T-helper 1 cell treated with Interleukin-12 subunit alpha and Interleukin-12 subunit beta and Interleukin-4 antibody, amounts not matched to agents 30 ng/mL and 1 ng/mL, for 36 hours (primary cell): ENCODE measurements around the gene CKLF. TPM values are rescaled to one million over a fixed set of nuclear protein-coding genes. Genes with fewer than 3 reads are reported as not detected.
"Not testable (repeated sequence)": the region's sequence is repeated elsewhere in the genome, so short reads cannot be mapped to it uniquely, and the experiment has no call there.

Experiments used
- intact Hi-C: fragments of 100-400 bp; cut with micrococcal nuclease; formaldehyde crosslinking; loops from one replicate; pipeline ENCODE4 v1.15.1; 2024
- total RNA-seq: library from RNA; stranded (reverse); gene quantifications from 2 replicates; pipeline ENCODE4 v1.2.3, GENCODE V29; 2022

CKLF gene
- total RNA-seq, 1 donor from 2014 or later: 253 TPM

DNA sequence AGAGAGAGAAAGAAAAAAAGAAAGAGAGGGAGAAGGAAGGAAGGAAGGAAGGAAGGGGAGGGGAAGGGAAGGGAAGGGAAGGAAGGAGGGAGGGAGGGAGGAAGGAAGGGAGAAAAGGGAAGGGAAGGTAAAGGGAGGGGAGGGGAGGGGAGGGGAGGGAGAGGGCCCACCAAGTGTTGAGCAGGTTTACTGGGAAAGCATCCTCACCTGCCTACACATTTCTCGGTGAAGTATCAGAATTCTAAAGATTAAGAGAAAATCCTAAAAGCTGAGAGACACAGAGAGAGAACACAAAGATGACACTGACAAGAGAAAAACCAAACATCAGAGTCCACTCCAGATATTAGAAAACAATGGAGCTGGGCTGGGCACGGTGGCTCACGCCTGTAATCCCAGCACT lies 39.9 kb downstream of the CKLF start:
- intact Hi-C loops: loop anchor here (5.0 kb wide), 1 partner anchor 285 kb away; no protein-coding TSS in a partner anchor

DNA sequence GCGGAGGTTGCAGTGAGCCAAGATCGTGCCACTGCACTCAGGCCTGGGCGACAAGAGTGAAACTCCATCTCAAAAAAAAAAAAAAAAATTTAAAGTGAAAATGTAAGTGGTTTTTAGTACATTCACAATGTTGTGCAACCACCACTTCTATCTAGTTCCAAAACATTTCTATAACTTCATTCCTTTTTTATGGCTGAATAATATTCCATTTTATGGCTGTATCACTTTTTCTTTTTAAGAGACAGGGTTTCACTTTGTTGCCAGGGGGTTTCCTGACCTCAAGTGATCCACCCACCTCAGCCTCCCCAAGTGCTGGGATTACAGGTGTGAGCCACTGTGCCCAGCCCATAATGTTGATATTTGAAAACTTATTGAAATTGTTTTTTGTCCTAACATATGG lies 40.4 kb downstream of the CKLF start:
- intact Hi-C loops: loop anchor here (5.0 kb wide), 1 partner anchor 284 kb away; no protein-coding TSS in a partner anchor

DNA sequence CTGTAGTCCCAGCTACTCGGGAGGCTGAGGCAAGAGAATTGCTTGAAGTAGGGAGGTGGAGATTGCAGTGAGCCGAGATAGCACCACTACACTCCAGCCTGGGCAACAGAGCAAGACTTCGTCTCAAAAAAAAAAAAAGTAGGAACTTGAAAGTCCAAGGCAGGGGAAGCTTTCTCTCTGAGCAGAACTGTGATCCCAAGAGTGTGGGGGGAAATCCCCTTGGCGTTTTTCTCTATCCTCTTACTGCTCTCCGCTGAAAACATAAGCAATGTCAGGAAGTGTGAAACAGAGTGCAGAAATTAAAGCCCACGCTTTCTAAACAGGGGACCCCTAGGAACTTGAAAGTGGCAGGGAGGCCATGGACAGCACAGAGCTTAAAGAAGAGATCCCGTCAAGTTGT lies 42.4 kb downstream of the CKLF start:
- intact Hi-C loops: loop anchor here (5.0 kb wide), 1 partner anchor 283 kb away; no protein-coding TSS in a partner anchor

DNA sequence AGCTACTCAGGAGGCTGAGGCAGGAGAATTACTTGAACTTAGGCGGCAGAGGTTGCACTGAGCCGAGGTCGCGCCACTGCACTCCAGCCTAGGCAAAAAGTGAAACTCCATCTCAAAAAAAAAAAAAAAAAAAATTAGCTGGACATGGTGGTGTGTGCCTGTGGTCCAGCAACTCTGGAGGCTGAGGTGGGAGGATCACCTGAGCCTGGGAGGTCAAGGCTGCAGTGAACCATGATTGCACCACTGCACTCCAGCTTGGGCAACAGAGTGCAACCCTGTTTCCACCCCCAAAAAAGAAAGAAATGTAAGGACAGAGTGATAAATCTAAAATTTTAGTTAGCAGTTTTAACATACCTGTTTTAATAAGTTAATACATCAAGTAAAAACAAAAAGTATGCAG lies 44.2 kb downstream of the CKLF start:
- intact Hi-C loops: not testable (repeated sequence)

DNA sequence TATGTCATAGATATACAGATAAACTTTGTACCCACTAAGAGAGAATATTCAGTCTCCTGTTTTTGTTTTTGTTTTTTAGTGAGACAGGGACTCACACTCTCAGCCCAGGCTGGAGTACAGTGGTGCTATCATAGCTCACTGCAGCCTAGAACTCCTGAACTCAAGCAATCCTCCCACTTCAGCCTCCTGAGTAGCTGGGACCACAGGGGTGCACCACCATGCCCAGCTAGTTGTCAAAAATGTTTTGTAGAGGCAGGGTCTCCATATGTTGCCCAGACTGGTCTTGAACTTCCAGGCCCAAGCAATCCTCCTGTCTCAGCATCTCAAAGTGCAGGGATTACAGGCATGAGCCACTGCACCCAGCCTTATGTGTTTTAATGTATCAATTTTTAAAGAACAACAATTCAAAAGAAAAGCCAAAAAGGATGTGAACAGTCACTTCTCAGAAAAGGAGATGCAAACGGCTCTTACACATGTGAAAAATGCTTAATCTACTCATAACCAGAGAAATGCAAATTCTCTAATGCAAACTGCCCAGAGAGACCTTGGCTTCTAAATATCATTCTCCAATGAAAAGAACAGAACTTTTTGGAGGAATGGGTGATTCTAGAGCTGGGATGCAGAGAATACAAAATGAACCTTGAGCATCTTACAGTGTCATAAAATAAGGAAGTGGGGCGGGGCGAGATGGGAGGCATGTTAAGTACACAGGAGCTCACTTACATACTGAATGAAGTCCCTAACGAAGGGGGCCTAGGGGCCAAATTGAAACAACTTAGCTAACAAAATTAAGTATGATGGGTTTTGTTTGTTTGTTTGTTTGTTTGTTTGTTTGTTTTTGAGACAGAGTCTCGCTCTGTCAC lies 44.8 kb downstream of the CKLF start:
- intact Hi-C loops: loop anchor here (1.0 kb wide), 1 partner anchor 8 kb away; no protein-coding TSS in a partner anchor

DNA sequence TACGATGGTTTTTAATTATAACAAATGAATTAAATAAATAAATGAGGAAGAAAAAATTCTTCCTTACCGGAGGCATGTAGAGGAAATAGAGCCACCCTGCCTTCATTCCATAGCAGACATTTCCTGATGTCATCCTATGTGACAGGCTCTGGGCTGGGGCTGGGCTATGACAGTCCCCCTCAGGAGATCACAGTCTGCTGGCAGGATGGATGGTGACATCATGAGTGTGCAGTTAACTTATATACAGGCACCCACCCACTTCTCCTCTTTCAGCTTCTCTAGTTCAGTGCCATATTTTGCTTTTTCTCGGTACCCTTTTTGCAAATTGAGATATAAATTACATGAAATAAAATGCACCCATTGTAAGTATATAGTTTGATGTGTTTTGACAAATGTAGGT lies 45.7 kb downstream of the CKLF start:
- intact Hi-C loops: no loop called here

DNA sequence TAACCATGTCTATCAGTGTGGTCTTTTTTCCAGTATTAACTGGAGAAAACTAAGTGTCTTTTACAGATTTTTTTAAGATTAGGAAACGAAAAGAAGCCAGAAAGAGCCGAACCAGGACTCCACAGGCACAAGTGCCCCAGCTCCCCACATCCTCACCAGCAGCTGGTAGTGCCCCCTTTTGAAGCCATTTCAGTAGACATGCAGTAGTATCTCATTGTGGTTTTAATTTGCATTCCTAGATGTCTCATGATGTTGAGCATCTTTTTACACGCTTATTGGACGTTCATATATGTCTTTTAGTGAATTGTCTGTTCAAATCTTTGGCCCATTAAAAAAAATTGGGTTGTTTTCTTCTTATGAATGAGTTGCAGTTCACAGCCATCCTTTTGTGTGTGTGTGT lies 47.4 kb downstream of the CKLF start:
- intact Hi-C loops: no loop called here

DNA sequence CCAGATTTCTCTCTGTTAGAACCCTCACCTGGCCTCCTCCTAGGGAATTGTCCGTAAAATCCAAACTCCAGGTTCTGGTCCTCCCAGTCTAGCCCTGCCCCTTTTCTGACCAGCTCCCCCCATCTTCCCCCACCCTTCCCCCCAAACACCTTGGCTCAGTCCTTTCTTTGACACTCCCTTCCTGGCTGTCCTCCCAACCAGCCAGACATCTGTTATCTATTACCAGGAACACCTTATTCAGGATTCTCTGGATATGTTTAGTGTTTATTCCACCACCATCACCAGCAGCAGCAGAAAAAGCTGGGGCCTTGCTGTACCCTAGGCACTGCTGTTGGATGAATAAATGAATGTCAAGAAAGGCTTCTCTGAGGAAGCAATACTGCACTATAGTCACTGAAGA lies 48.1 kb downstream of the CKLF start:
- intact Hi-C loops: no loop called here

DNA sequence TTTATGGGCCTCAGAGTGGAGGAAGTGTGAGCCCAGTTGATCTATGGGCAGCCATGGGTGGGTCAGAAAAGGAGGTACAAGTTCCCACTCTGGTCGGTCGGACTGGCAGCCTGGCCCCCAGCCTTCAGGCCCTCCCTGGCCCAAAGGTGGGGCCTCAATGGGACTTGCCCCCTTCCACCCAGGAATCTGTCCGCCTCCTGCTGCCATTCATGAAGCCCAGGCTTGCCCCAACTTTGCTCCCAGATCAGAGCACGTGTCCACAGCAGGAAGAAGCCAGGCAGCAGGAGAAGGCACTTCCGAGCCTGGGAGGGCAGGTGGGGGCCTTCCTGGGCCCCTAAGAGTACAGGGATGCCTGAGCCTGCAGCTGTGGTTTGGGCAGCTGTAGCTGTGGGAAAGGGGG lies 49.1 kb downstream of the CKLF start:
- intact Hi-C loops: no loop called here

DNA sequence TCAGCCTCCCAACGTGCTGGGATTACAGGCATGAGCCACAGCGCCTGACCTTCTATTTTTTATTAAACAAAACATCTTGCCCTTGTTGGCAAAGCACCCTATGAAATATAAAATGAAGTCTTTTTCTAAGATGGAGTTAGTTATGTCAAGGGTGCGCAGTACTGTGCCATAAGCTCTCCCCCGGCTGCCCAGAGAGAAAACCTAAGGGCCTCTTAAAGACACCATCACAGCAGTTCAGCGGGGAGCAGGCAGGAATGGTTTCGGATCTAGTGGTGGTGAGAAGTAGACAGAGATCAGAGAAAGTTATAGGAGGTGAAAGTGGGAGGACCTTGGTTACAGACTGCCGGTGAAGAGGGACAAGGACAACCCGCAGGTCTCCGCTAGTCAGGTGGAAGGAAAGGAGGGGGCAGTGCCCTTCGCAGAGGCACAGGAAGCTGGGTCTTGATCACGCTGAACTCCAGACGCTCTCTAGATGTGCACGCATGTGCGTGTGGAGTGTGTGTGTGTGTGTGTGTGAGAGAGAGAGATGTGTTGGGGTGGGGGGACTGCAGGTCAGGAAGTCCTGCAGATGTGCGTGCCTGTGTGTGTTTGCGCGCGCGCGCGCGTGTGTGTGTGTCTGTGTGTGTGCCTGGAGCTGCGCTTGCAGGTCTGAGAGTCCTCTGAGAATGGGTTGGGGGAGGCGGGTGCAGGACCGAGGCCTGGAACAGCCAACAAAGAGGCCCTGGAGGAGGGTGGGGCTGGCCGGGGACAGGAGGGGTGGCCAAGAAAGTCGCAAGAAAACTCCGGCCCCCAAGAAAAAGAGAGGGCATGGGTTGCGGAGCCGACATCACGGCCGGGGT lies 51.4 kb downstream of the CKLF start:
- intact Hi-C loops: loop anchor here (1.0 to 2.0 kb wide), 10 partner anchors 13 to 269 kb away; partner anchors contain the start of genes CKLF, CMTM4 and NAE1

DNA sequence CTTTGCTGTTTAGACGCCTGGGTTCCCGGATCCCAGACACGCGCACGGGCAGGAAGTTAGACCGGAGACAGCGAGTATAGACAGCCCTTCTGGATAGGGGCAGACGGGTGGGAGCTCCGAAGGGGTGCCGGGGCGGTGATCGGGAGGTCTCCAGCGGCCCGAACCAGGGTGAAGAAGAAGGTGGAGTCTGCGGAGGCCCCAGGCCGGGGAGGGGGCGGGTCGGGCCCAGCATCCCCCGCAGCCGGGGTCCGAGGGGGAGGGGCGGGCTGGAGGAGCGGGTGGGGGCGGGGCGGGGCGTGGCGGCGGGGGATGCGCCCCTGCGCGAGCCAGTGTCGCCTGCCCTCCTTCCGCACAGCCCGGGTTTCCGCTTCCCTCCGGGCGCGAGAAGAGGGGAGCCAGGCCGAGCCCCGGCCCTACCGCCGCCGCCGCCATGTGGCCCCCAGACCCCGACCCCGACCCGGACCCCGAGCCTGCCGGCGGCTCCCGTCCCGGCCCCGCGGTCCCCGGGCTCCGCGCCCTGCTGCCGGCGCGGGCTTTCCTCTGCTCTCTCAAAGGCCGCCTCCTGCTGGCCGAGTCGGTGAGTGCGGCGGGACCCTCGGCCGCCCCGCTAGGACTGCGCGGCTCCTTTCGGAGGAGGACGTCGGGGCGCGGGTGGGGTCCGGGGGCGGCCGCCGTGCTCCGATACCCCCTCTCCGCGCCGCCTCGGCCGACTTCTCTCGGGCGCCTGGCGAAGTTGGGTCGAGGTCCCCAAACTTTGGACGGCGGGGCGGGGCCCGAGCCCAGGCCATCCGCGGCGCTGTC lies 52.2 kb downstream of the CKLF start, which contains the start of gene CMTM3:
CMTM3 (plus strand) TSS at position 329 of the 801 bp plus-strand sequence; CDS start at position 431, 102 bp downstream.
- intact Hi-C loops: loop anchor here (1.0 to 5.0 kb wide), 11 partner anchors 14 to 268 kb away; partner anchors contain the start of genes CKLF, CMTM4, DYNC1LI2 and NAE1

DNA sequence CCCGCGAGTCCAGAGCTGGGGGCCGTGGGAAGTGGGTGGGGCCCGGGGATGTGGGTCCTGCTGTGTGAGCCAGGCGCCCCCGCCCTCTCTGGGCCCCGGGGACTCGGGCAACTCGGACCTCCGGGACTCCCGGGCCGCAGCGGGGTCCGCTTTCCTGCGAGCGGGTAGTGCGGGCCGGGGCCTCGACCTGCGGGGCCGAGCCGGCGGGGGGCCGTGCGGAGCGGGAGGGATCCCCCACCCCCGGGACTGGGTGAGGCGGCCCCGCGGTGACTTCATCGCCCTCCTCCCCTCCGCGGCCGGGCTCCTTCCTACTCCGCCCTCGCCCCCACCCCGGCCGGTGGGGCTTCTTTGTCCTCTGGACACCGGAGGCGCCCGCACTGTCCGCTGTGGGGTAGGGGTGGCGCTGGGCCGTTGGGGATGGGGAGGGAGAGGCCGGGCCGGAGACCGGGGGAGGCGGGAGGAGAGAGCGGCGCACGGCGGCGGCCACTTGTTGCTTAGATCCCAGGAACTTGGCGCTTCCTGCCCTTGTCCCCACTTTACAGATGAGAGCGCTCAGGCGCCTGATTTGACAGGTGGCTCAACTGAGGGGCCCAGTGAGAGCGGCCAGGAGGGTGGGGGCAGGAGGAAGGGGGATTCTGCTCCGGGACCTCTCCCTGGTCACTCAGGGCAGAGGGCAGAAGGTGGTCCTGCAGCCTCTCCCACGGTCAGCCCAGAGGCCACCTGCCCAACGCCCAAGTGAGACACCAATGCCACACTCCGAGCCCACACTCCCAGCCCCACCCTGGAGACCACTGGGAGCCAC lies 53.0 kb downstream of the CKLF start:
- intact Hi-C loops: loop anchor here (2.0 to 5.0 kb wide), 5 partner anchors 43 to 267 kb away; partner anchors contain the start of genes CMTM4, DYNC1LI2 and NAE1

DNA sequence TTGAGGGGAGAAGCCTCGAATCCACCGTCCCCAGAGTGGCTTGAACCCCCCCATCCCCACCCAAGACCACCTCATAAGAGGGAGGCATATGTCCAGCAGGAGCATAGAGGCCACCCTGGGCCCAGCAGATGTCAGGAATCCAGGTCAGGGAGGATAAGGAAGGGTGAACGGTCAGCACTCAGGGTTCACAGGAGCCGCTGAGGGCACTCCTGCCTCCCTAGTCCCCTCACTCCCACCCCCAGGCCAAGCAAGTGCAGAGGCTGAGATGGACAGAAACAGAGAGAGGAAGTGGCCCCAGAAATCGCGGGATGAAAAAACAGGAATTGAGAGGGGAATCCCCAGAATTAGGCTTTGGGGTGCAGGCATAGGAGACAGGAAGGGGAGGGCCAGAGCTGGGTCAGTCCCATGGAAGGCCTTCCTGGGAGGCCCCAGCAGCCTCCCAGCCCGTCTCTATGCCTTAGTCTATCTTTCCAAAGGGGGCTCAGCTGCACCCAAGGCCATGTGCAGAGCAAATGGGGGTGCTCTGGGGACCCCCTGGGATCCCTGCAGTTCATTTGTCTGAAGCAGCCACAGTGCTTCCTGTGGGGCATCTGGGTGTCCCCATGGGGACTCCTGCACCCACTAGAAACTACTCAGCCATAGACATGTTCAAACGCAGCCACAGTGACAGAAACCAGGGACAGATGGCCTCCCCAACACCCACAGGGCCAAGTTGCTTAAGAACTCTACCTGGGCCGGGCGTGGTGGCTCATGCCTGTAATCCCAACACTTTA lies 53.8 kb downstream of the CKLF start:
- intact Hi-C loops: loop anchor here (2.0 to 5.0 kb wide), 5 partner anchors 43 to 267 kb away; partner anchors contain the start of genes CMTM4, DYNC1LI2 and NAE1

DNA sequence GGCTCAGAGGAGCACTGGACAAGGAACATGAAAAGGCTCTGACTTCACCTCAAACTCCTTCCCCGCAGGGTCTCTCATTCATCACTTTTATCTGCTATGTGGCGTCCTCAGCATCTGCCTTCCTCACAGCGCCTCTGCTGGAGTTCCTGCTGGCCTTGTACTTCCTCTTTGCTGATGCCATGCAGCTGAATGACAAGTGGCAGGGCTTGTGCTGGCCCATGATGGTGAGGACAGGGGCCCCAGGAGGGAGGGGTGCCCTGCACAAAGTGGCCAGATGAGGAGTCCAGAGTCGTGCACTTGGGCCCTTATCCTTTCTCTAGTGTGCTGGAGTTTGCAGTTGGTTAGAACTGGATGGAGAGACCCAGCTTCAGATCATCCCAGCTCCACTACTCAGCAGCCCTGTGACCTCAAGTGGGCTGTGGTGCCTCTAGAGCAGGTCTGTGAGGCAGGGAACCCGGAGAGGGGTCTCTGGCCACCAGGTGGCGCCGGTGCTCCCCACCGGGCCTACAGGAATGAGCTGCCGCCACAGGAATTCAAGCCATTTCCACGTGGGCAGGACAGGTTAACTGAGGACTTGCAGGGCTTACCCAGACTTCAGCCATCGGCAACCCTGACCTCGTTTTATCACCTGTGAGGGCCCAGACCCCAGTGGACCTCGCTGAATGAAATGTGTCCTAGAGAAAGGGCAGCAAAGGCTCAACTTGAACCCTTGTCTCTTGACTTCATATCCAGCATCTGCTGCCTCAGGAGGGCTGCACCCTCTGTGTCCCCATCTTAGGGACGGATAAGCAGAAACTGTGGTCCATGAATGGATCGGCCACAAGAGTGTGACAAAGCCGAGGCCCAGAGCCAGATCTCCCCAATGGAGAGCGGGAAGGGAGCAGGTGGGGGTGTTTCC lies 56.1 kb downstream of the CKLF start:
- intact Hi-C loops: loop anchor here (1.0 to 5.0 kb wide), 6 partner anchors 43 to 259 kb away; partner anchors contain the start of genes CKLF and DYNC1LI2

DNA sequence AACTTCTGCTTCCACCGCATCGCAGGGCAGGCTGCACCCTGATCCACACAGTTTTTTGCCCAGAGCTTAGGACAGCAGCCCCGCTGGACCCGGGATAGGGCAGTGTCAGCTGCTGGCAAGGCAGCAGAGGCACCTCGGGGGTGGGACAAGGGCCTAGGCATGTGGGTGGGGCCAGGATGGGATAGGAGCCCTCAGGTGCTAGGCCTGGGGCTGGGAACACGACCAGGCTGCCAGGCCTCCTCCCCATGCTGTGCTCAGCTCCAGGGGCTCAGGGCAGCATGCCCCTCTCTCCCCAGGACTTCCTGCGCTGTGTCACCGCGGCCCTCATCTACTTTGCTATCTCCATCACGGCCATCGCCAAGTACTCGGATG lies 56.7 kb downstream of the CKLF start:
- intact Hi-C loops: loop anchor here (5.0 kb wide), 1 partner anchor 143 kb away; the partner anchor contains the start of gene DYNC1LI2

DNA sequence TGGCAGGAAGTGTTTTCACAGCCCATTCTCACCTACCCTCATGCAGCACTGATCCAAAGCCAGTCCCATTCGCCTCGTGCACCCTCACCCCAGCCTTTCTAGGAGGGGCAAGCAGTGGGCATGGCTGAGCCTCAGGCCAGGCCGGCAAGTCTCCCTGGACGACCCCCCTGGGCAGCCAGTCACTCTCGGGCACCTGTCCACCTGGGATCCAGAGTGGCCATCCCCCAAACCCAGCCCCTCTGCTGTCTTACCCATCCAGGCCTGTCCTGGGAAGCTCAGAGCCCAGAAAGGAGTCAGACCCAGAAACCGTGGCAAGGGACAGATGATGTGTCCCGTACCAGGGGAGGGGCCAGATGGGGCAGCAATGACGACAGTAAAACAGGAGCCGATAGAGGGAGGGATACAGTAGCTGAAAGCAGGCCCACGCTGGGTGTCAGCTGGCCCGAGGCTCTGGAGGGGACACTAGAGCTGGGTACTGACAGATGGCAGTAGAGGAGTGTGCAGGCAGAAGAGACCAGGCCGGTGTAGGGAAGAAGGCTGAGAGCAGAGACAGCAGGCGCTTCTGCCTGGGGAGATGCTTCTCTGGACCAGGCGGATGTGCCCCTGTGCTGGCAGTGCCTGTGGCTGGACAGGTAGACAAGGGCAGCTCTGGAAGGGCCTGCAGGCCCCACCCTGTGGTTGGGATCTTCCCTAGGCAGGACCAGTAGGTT lies 57.9 kb downstream of the CKLF start:
- intact Hi-C loops: no loop called here

DNA sequence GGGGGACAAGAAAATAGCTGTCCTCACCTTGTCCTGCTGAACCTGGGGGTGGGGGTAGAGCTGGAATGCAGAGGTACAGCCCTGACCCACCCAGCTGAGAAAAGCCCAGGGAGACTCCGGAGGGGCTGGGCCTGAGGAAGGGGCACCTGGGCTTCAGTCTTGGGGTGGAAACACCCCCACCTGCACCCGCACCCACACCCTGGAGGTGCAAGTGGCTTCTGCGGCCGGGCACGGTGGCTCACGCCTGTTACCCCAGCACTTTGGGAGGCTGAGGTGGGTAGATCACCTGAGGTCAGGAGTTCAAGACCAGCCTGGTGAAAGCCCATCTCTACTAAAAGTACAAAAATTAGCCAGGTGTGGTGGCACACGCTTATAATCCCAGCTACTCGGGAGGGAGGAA lies 59.5 kb downstream of the CKLF start:
- intact Hi-C loops: not testable (repeated sequence)
